A549 (cell line): ENCODE results near the gene ACOX1.

ENCODE experiments used
- CTCF ChIP-seq: fragments of >200 bp; sonication (Bioruptor Twin); formaldehyde crosslinking; IDR thresholded peaks from 3 replicates; pipeline ENCODE4 v1.5.1; 2016
- EHMT2 ChIP-seq: fragments of 200-600 bp; sonication (generic); IDR thresholded peaks from 2 replicates; pipeline ENCODE4 v1.6.1; 2016; ENCODE audit warnings: antibody characterized with exemption, low read depth, mild to moderate bottlenecking, moderate library complexity
- EP300 ChIP-seq, 2 experiments: fragments of >200 bp; sonication (Bioruptor Twin); formaldehyde crosslinking; IDR thresholded peaks; 2 replicates in 1 of 2; 3 replicates in 1 of 2; pipeline ENCODE4 v1.6.1; 2016 to 2017
- GATA3 ChIP-seq: IDR thresholded peaks from 2 replicates; pipeline ENCODE4 v1.6.1; 2012; ENCODE audit warnings: borderline replicate concordance
- HDAC2 ChIP-seq: fragments of 200-600 bp; sonication (generic); IDR thresholded peaks from 2 replicates; pipeline ENCODE4 v1.6.1; 2016
- PHF8 ChIP-seq: fragments of 200-600 bp; sonication (generic); IDR thresholded peaks from 2 replicates; pipeline ENCODE4 v1.6.1; 2016; ENCODE audit warnings: low read depth, mild to moderate bottlenecking, antibody characterized with exemption, moderate library complexity, borderline replicate concordance
- POLR2A ChIP-seq: IDR thresholded peaks from 2 replicates; pipeline ENCODE4 v1.6.1; 2012; ENCODE audit warnings: mild to moderate bottlenecking, low read length
- REST ChIP-seq: fragments of 200-600 bp; sonication (generic); IDR thresholded peaks from 2 replicates; pipeline ENCODE4 v1.6.1; 2016; ENCODE audit warnings: antibody characterized with exemption, mild to moderate bottlenecking, moderate library complexity
- SMC3 ChIP-seq: fragments of >200 bp; sonication (Bioruptor Twin); formaldehyde crosslinking; IDR thresholded peaks from 3 replicates; pipeline ENCODE4 v1.6.1; 2018; ENCODE audit warnings: inconsistent platforms
- SREBF2 ChIP-seq: fragments of 450-650 bp; IDR thresholded peaks from 2 replicates; pipeline ENCODE4 v1.6.1; 2014; ENCODE audit warnings: mild to moderate bottlenecking, moderate library complexity
- TP53 ChIP-seq: fragments of 250-450 bp; sonication (Bioruptor Pico); IDR thresholded peaks from 2 replicates; pipeline ENCODE4 v1.5.0; 2021; ENCODE audit warnings: mild to moderate bottlenecking, moderate library complexity
- ZSCAN20 ChIP-seq: fragments of 250-450 bp; sonication (Bioruptor Pico); IDR thresholded peaks from 2 replicates; pipeline ENCODE4 v1.8.0; 2022; ENCODE audit warnings: mild to moderate bottlenecking, moderate library complexity

DNA sequence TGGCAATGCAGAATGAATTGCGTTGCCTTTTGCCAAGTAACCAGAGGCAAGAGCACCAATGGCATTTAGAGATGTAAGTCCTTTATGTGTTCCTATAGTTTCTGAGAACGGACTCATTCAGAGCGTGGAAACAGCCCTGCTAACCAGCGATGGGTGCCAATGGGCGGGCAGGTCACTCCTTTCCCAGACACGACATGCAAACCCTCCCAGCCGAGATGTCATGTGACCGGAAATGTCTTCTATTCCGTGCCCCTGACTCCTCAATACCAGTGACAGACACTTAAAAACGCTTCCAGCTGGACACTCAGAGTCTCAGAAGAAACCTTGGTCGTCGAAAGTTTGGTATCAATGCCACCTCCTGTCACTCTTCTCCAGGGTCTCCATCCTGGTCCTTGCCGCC, 41.3 kb downstream of the ACOX1 start:
- TF ChIP-seq POLR2A (no peak), HDAC2 (no peak), CTCF (no peak), EP300 (IDR thresholded peaks at IDR 0.05) (no peak), TP53 (CRISPR knock-in tag) (no peak), EHMT2 (no peak), ZSCAN20 (CRISPR knock-in tag) (no peak), GATA3 (no peak), SMC3 (no peak), REST (no peak), PHF8 (no peak), SREBF2 (no peak)
